H1 (cell line): Measurements from ENCODE around the gene VPS13D. TPM values are rescaled to one million over a fixed set of nuclear protein-coding genes. Genes with fewer than 3 reads are reported as not detected.

Experiments
- CTCF ChIA-PET: fragments of 300-600 bp; sonication (Branson Sonifier 250); formaldehyde crosslinking; loops from one replicate; lab custom pipeline; 2021; ENCODE audit not compliant: partially characterized antibody; lab: Charles Lee
- POLR2A ChIA-PET: fragments of 300-600 bp; sonication (Branson Sonifier 250); formaldehyde crosslinking; loops from one replicate; lab custom pipeline; 2021; ENCODE audit warnings: inconsistent platforms; ENCODE audit not compliant: partially characterized antibody; lab: Charles Lee
- DNase-seq, 2 experiments: peaks; one replicate each; pipeline versions ENCODE4 v3.0.0 to v3.0.0-alpha.2; 2010 to 2022; ENCODE audit warnings: low spot score in 2 of 2, low read depth in 1 of 2, mixed read lengths in 1 of 2
- FAIRE-seq: peaks from 2 replicates; lab custom pipeline; 2011; peaks lifted over from hg19 to GRCh38; lab: Jason Lieb, UNC
- H2AFZ ChIP-seq: 2 replicates; pipeline ENCODE4 v1.8.1; 2012; ENCODE audit warnings: low read length, inconsistent platforms
- H2AK5ac ChIP-seq: 2 replicates; pipeline ENCODE4 v1.6.1; 2013; ENCODE audit warnings: low read depth, low read length
- H2BK120ac ChIP-seq: replicated peaks from 2 replicates; pipeline ENCODE3; 2013; ENCODE audit warnings: low read depth, low read length, inconsistent platforms
- H2BK12ac ChIP-seq: 2 replicates; pipeline ENCODE4 v1.6.1; 2013; ENCODE audit warnings: low read depth, low read length
- H2BK15ac ChIP-seq: 2 replicates; pipeline ENCODE4 v1.6.1; 2013; ENCODE audit warnings: low read length
- H2BK20ac ChIP-seq: 2 replicates; pipeline ENCODE4 v1.6.1; 2013; ENCODE audit warnings: low read length
- H2BK5ac ChIP-seq: 2 replicates; pipeline ENCODE4 v1.6.1; 2013; ENCODE audit warnings: low read depth, low read length
- H3K14ac ChIP-seq: 2 replicates; pipeline ENCODE4 v1.6.1; 2013; ENCODE audit warnings: inconsistent platforms; ENCODE audit not compliant: insufficient read length
- H3K18ac ChIP-seq: 2 replicates; pipeline ENCODE4 v1.6.1; 2013; ENCODE audit warnings: low read length; ENCODE audit errors: extremely low read depth
- H3K23ac ChIP-seq: 2 replicates; pipeline ENCODE4 v1.6.1; 2013; ENCODE audit warnings: inconsistent platforms; ENCODE audit not compliant: insufficient read length
- H3K23me2 ChIP-seq: 2 replicates; pipeline ENCODE4 v1.6.1; 2013; ENCODE audit warnings: low read depth, low read length
- H3K27ac ChIP-seq: 2 replicates; pipeline ENCODE4 v1.6.1; 2011; ENCODE audit warnings: low read depth, low read length, inconsistent platforms
- H3K27me3 ChIP-seq, 4 experiments: replicated peaks in 1 of 4; 1 replicate in 1 of 4; 2 replicates in 3 of 4; pipeline versions ENCODE4 v1.6.1 to v1.8.1; 2011 to 2013; ENCODE audit warnings: low read length in 3 of 4, mild to moderate bottlenecking in 3 of 4, inconsistent platforms in 2 of 4, mixed read lengths in 2 of 4, moderate library complexity in 1 of 4; ENCODE audit not compliant: control insufficient read depth in 3 of 4, insufficient read depth in 3 of 4; ENCODE audit errors: extremely low read depth in 1 of 4
- H3K36me3 ChIP-seq, 4 experiments: 2 replicates each; pipeline versions ENCODE4 v1.6.1 to v1.8.1; 2011 to 2013; ENCODE audit warnings: mild to moderate bottlenecking in 4 of 4, low read length in 3 of 4, moderate library complexity in 2 of 4, control low read depth in 1 of 4, inconsistent platforms in 1 of 4; ENCODE audit not compliant: insufficient read depth in 4 of 4, control insufficient read depth in 2 of 4
- H3K4ac ChIP-seq: replicated peaks from 2 replicates; pipeline ENCODE3; 2013; ENCODE audit warnings: low read length, low read depth, mixed read lengths, inconsistent platforms; ENCODE audit not compliant: insufficient read length
- H3K4me1 ChIP-seq, 4 experiments: replicated peaks in 1 of 4; 1 replicate in 1 of 4; 2 replicates in 3 of 4; pipeline versions ENCODE4 v1.6.1 to v1.8.1; 2011 to 2013; ENCODE audit warnings: low read length in 3 of 4, inconsistent platforms in 2 of 4, mixed read lengths in 1 of 4; ENCODE audit not compliant: insufficient read depth in 4 of 4, control insufficient read depth in 3 of 4
- H3K4me2 ChIP-seq, 2 experiments: 2 replicates each; pipeline versions ENCODE4 v1.6.1 to v1.8.1; 2011 to 2013; ENCODE audit warnings: low read depth in 2 of 2, low read length in 2 of 2, control low read depth in 1 of 2, inconsistent platforms in 1 of 2, mild to moderate bottlenecking in 1 of 2; ENCODE audit not compliant: insufficient read depth in 1 of 2
- H3K4me3 ChIP-seq, 4 experiments: fragments of 200-600, 300-600 bp in 1 of 4; sonication (generic), shearing (Covaris generic), sonication (Bioruptor Twin) in 1 of 4; 2 replicates each; pipeline versions ENCODE4 v1.5.1 to v1.8.1; 2011 to 2016; ENCODE audit warnings: low read length in 4 of 4, low read depth in 3 of 4, control low read depth in 2 of 4, inconsistent platforms in 2 of 4, mild to moderate bottlenecking in 2 of 4, mixed read lengths in 1 of 4, moderate library complexity in 1 of 4; ENCODE audit not compliant: insufficient read depth in 2 of 4; ENCODE audit errors: extremely low read depth in 1 of 4
- H3K56ac ChIP-seq: replicated peaks from 2 replicates; pipeline ENCODE3; 2013; ENCODE audit warnings: low read depth, mild to moderate bottlenecking, mixed read lengths, low read length, inconsistent platforms; ENCODE audit not compliant: insufficient read length
- H3K79me1 ChIP-seq: 2 replicates; pipeline ENCODE4 v1.6.1; 2013; ENCODE audit warnings: low read depth, low read length, control low read depth
- H3K79me2 ChIP-seq, 2 experiments: 2 replicates each; pipeline versions ENCODE4 v1.6.1 to v1.8.1; 2012 to 2013; ENCODE audit warnings: low read length in 2 of 2, mild to moderate bottlenecking in 2 of 2, inconsistent platforms in 1 of 2; ENCODE audit not compliant: insufficient read depth in 2 of 2, control insufficient read depth in 1 of 2
- H3K9ac ChIP-seq, 4 experiments: replicated peaks in 1 of 4; 1 replicate in 1 of 4; 2 replicates in 3 of 4; pipeline versions ENCODE4 v1.6.1 to v1.8.1; 2011 to 2013; ENCODE audit warnings: low read depth in 3 of 4, low read length in 3 of 4, control low read depth in 2 of 4, mild to moderate bottlenecking in 2 of 4, moderate library complexity in 2 of 4, inconsistent platforms in 1 of 4; ENCODE audit errors: extremely low read depth in 1 of 4
- H3K9me3 ChIP-seq, 2 experiments: 2 replicates each; pipeline versions ENCODE4 v1.6.1 to v1.8.1; 2012 to 2013; ENCODE audit warnings: mild to moderate bottlenecking in 2 of 2, moderate library complexity in 2 of 2, control low read depth in 1 of 2, inconsistent platforms in 1 of 2, low read depth in 1 of 2, low read length in 1 of 2, mixed read lengths in 1 of 2; ENCODE audit not compliant: insufficient read depth in 2 of 2
- H4K20me1 ChIP-seq, 2 experiments: replicated peaks in 1 of 2; 2 replicates each; pipeline versions ENCODE3 to v1.8.1; 2011 to 2013; ENCODE audit warnings: inconsistent platforms in 2 of 2, low read length in 2 of 2, mild to moderate bottlenecking in 1 of 2; ENCODE audit not compliant: insufficient read depth in 2 of 2, control insufficient read depth in 1 of 2
- H4K5ac ChIP-seq: 2 replicates; pipeline ENCODE4 v1.6.1; 2013; ENCODE audit warnings: low read length, low read depth, mixed read lengths, inconsistent platforms; ENCODE audit not compliant: insufficient read length
- H4K8ac ChIP-seq: 2 replicates; pipeline ENCODE4 v1.8.0; 2013; ENCODE audit warnings: mild to moderate bottlenecking, moderate library complexity, low read length, inconsistent platforms; ENCODE audit not compliant: insufficient read depth; ENCODE audit errors: extremely low read depth
- H4K91ac ChIP-seq: replicated peaks from 2 replicates; pipeline ENCODE3; 2013; ENCODE audit warnings: low read length, mixed read lengths, inconsistent platforms; ENCODE audit not compliant: insufficient read length
- CBX5 ChIP-seq: fragments of 300-800, 300-1000 bp; sonication (generic); IDR thresholded peaks from 2 replicates; pipeline ENCODE4 v1.7.1; 2016; ENCODE audit warnings: antibody characterized with exemption, low read length, low read depth
- CREB1 ChIP-seq: IDR thresholded peaks from 2 replicates; pipeline ENCODE4 v1.6.1; 2012; ENCODE audit warnings: inconsistent platforms
- GABPA ChIP-seq: IDR thresholded peaks from 2 replicates; pipeline ENCODE4 v1.6.1; 2011; ENCODE audit warnings: mild to moderate bottlenecking, low read length, moderate library complexity, borderline replicate concordance; ENCODE audit not compliant: insufficient read depth
- JUND ChIP-seq: IDR thresholded peaks from 2 replicates; pipeline ENCODE4 v1.6.1; 2011; ENCODE audit warnings: mild to moderate bottlenecking, improper control_type of control experiment, low read length
- RAD21 ChIP-seq, 2 experiments: IDR thresholded peaks in 1 of 2; conservative IDR thresholded peaks in 1 of 2; 2 replicates each; pipeline ENCODE4 v1.6.1; 2011; ENCODE audit warnings: low read depth in 2 of 2, low read length in 2 of 2, improper control_type of control experiment in 1 of 2, inconsistent platforms in 1 of 2, mild to moderate bottlenecking in 1 of 2, moderate library complexity in 1 of 2
- SIX5 ChIP-seq: IDR thresholded peaks from 2 replicates; pipeline ENCODE4 v1.6.1; 2011; ENCODE audit warnings: mild to moderate bottlenecking, low read depth, low read length
- SUZ12 ChIP-seq: fragments of 200-600 bp; sonication (generic); IDR thresholded peaks from 2 replicates; pipeline ENCODE4 v1.6.1; 2012; ENCODE audit warnings: mild to moderate bottlenecking, inconsistent platforms, low read length, moderate library complexity, mixed read lengths
- YY1 ChIP-seq: IDR thresholded peaks from 2 replicates; pipeline ENCODE4 v1.6.1; 2011; ENCODE audit warnings: low read depth, mild to moderate bottlenecking, low read length
- WGBS, 2 experiments: shearing (Covaris generic) in 1 of 2; methylation state at CpG; one replicate each; pipeline versions ENCODE4 v1.1.6 to v1.1.7; 2013 to 2015; ENCODE audit warnings: low lambda C conversion rate in 2 of 2, mixed read lengths in 2 of 2, inconsistent platforms in 1 of 2, low coverage in 1 of 2, missing lambda C conversion rate in 1 of 2; ENCODE audit not compliant: insufficient replicate concordance in 2 of 2, insufficient coverage in 1 of 2, insufficient read length in 1 of 2; ENCODE audit errors: extremely low coverage in 1 of 2, missing lambda C conversion rate in 1 of 2; 5-methylcytosine and 5-hydroxymethylcytosine counted together
- polyA plus RNA-seq, 7 experiments: library from polyadenylated mRNA; depleted of rRNA in 3 of 7; stranded (reverse) in 5 of 7; unstranded in 2 of 7; fragments of >200 nt in 5 of 7; fragments of 200-250 nt in 2 of 7; gene quantifications; 1 replicate in 5 of 7; 2 replicates in 1 of 7; 4 replicates in 1 of 7; pipeline versions ENCODE4 v1.2.1 to v1.2.3, GENCODE V29; 2011 to 2013; ENCODE audit warnings: missing spikeins in 2 of 7, mixed read lengths in 2 of 7
- total RNA-seq: library from RNA; stranded (reverse); fragmentation: NEBNext Ultra II Directional; extraction: Animal tissue kit (Norgen Biotek cat#: 25700); gene quantifications from 2 replicates; pipeline ENCODE4 v1.2.1, GENCODE V29; 2021
- TF ChIP-seq, protein P1 (sequence below), 3 experiments: IDR thresholded peaks; 1 replicate in 2 of 3; 2 replicates in 1 of 3; pipeline versions ENCODE4 v1.5.1 to v1.6.1; 2011; ENCODE audit warnings: low read length in 3 of 3, mild to moderate bottlenecking in 3 of 3, inconsistent platforms in 2 of 3, low read depth in 1 of 3, moderate library complexity in 1 of 3; ENCODE audit not compliant: insufficient read depth in 1 of 3; ENCODE audit errors: control extremely low read depth in 1 of 3

The VPS13D gene
- total and polyA plus RNA-seq, 2 of the 8 experiments (the other 6 are each of a cell fraction or from before 2014, with no cell fraction given), result 10.9 to 31.2 TPM

DNA sequence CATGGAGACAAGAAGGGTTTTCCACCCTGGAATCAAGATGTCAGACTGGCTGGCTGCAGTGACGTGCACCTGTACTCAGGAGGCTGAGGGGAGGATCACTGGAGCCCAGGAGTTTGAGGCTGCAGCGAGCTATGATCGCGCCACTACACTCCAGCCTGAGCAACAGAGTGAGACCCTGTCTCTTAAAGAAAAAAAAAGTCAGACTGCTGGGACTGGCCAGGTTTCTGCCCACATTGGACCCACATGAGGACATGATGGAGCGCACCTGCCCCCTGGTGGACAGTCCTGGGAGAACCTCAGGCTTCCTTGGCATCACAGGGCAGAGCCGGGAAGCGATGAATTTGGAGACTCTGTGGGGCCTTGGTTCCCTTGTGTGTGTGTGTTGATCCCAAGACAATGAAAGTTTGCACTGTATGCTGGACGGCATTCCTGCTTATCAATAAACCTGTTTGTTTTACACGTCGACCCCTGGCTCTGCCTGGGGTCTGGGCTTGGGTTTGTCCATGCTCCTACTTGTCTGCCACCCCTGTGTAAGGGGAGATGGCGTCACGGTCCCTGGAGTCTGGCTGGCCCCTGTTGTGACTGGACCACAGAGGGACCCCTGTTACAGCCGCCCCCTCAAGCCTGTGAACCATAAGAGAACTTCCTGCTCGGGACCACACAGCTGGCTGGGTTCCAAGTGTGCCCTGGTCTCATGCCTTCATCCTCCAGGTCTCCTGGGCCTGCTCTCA lies 20.9 kb upstream of the VPS13D start:
- no peak overlapping the region for H3K18ac ChIP-seq
- H3K23me2 ChIP-seq, result no peaks in the 10 kb centered on the region; the same call in 1 of the 2 replicates
- FAIRE-seq (no peak), DNase-seq (peak; percentile 82 to 99)
- H4K20me1 ChIP-seq, result no peaks in the 10 kb centered on the region
- no peak overlapping the region for H4K91ac ChIP-seq
- no peak for TF ChIP-seq CBX5
- TF ChIP-seq CREB1, result no peak
- peak; percentile 26; the same call in 1 of the 2 replicates for TF ChIP-seq JUND
- TF ChIP-seq SIX5, result no peak
- peak; percentile 62; the same call in 1 of the 2 replicates for TF ChIP-seq GABPA
- TF ChIP-seq RAD21 (IDR thresholded peaks at IDR 0.05 in 1 of 2, conservative IDR thresholded peaks at IDR 0.05 in 1 of 2; ENCODE audit: low read depth in 2 of 2, low read length in 2 of 2), result peak; percentile 97
- TF ChIP-seq SUZ12, result no peak
- TF ChIP-seq, protein P1, sequence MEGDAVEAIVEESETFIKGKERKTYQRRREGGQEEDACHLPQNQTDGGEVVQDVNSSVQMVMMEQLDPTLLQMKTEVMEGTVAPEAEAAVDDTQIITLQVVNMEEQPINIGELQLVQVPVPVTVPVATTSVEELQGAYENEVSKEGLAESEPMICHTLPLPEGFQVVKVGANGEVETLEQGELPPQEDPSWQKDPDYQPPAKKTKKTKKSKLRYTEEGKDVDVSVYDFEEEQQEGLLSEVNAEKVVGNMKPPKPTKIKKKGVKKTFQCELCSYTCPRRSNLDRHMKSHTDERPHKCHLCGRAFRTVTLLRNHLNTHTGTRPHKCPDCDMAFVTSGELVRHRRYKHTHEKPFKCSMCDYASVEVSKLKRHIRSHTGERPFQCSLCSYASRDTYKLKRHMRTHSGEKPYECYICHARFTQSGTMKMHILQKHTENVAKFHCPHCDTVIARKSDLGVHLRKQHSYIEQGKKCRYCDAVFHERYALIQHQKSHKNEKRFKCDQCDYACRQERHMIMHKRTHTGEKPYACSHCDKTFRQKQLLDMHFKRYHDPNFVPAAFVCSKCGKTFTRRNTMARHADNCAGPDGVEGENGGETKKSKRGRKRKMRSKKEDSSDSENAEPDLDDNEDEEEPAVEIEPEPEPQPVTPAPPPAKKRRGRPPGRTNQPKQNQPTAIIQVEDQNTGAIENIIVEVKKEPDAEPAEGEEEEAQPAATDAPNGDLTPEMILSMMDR (IDR thresholded peaks at IDR 0.05; ENCODE audit: control extremely low read depth in 1 of 3, insufficient read depth in 1 of 3, low read depth in 1 of 3, low read length in 3 of 3), result peak; percentile 94 to 98 (median 94)
- 0 out of 2 replicates have a peak, but pooled peaks have one; percentile 5 for TF ChIP-seq YY1
- H3K79me1 ChIP-seq, result no peaks in the 10 kb centered on the region
- H3K27ac ChIP-seq, result no peak overlapping the region
- peak overlapping the region; percentile 85; the same call in 1 of the 2 replicates for H2BK12ac ChIP-seq
- peak overlapping the region; percentile 18 for H2BK120ac ChIP-seq
- peak overlapping the region; percentile 4 for H4K5ac ChIP-seq
- no peak overlapping the region; the same call in 1 of the 2 replicates for H2BK15ac ChIP-seq
- H3K9me3 ChIP-seq, result no peaks in the 10 kb centered on the region
- no peak overlapping the region for H3K23ac ChIP-seq
- no peak overlapping the region for H2AK5ac ChIP-seq
- no peaks in the 10 kb centered on the region for H3K27me3 ChIP-seq
- H2AFZ ChIP-seq, result peak overlapping the region; percentile 10; the same call in 1 of the 2 replicates
- no peaks in the 10 kb centered on the region for H3K79me2 ChIP-seq
- no peak overlapping the region for H3K4me2 ChIP-seq
- POLR2A ChIA-PET, result no interaction called here
- no peak overlapping the region for H3K14ac ChIP-seq
- peaks cover 3 to 6% (median 4%) of the 10 kb centered on the region in 4 experiments; a peak in 6 of 7 replicates for H3K4me1 ChIP-seq
- H3K4ac ChIP-seq, result no peak overlapping the region
- no peak overlapping the region for H3K56ac ChIP-seq
- peak overlapping the region; percentile 89; the same call in 1 of the 2 replicates for H2BK20ac ChIP-seq
- 50% methylated on average over 14 of the region's 14 CpGs; no CpG with 5 or more reads in 1 of the 2 experiments for WGBS, 2 experiments
- no peaks in the 10 kb centered on the region for H3K36me3 ChIP-seq
- H3K4me3 ChIP-seq, result no peak overlapping the region
- CTCF ChIA-PET, result interaction anchor here (0.6 to 17.0 kb wide), 27 partner anchors 10 to 171 kb away, joined by 3 to 503 read pairs (median 4); partner anchors contain the start of gene VPS13D
- H4K8ac ChIP-seq, result peak overlapping the region; percentile 92
- H3K9ac ChIP-seq, result no peak overlapping the region
- H2BK5ac ChIP-seq, result 0 out of 2 replicates have a peak overlapping the region, but pooled peaks have one; percentile 66
